Keratinocyte (primary cell): ENCODE data around the gene SMG7.

Source experiments
- EZH2 ChIP-seq: IDR thresholded peaks from one replicate; pipeline ENCODE4 v1.6.1; 2012; ENCODE audit warnings: inconsistent platforms, mild to moderate bottlenecking, low read length, moderate library complexity
- TF ChIP-seq, protein P1 (sequence below), 3 experiments: IDR thresholded peaks in 1 of 3; conservative IDR thresholded peaks in 1 of 3; optimal IDR thresholded peaks in 1 of 3; 2 replicates in 2 of 3; 3 replicates in 1 of 3; pipeline versions ENCODE3 to v1.5.1; 2011; ENCODE audit warnings: low read length in 3 of 3, mild to moderate bottlenecking in 3 of 3, moderate library complexity in 2 of 3, control low read depth in 1 of 3, inconsistent platforms in 1 of 3; ENCODE audit not compliant: insufficient read depth in 2 of 3; ENCODE audit errors: extremely low read depth in 1 of 3

DNA sequence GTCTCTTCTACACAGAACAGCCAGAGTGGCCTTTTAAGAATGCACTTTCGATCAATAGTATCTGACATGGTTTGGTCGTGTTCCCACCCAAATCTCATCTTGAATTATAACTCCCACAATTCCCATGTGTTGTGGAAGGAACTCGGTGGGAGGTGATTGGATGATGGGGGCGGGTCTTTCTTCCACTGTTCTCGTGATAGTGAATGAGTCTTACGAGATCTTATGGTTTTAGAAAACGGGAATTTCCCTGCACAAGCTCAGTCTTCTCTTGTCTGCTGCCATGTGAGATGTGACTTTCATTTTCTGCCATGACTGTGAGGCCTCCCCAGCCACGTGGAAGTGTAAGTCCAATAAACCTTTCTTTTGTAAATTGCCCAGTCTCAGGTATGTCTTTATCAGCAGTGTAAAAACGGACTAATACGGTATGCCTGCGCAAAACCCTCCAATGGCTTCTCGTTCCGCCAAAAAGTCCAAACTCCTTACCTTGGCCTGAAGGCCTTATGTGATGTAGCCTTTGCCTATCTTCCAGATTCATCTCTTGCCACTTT, 23.0 kb upstream of the SMG7 start:
- TF ChIP-seq, protein P1, sequence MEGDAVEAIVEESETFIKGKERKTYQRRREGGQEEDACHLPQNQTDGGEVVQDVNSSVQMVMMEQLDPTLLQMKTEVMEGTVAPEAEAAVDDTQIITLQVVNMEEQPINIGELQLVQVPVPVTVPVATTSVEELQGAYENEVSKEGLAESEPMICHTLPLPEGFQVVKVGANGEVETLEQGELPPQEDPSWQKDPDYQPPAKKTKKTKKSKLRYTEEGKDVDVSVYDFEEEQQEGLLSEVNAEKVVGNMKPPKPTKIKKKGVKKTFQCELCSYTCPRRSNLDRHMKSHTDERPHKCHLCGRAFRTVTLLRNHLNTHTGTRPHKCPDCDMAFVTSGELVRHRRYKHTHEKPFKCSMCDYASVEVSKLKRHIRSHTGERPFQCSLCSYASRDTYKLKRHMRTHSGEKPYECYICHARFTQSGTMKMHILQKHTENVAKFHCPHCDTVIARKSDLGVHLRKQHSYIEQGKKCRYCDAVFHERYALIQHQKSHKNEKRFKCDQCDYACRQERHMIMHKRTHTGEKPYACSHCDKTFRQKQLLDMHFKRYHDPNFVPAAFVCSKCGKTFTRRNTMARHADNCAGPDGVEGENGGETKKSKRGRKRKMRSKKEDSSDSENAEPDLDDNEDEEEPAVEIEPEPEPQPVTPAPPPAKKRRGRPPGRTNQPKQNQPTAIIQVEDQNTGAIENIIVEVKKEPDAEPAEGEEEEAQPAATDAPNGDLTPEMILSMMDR (optimal IDR thresholded peaks at IDR 0.05 in 1 of 3, IDR thresholded peaks at IDR 0.05 in 1 of 3, conservative IDR thresholded peaks at IDR 0.05 in 1 of 3; ENCODE audit: extremely low read depth in 1 of 3, insufficient read depth in 2 of 3, low read length in 3 of 3) = no peak
- TF ChIP-seq EZH2 = no peak
